Tibial artery (tissue), 4 donors: ENCODE results near the gene CILP2.

Source experiments
- DNase-seq, 2 donors: peaks; one replicate each; pipeline ENCODE4 v3.0.0-alpha.2; 2019
- H3K27ac ChIP-seq, 2 donors: fragments of 200-600 bp; sonication (generic) in 1 of 2; 1 replicate in 1 of 2; 2 replicates in 1 of 2; pipeline ENCODE4 v1.5.1; 2018 to 2019; ENCODE audit warnings: mild to moderate bottlenecking in 1 of 2
- H3K27me3 ChIP-seq, 2 donors: fragments of 200-600 bp; sonication (generic) in 1 of 2; one replicate each; pipeline versions ENCODE4 v1.5.1 to v1.6.0; 2016 to 2019
- H3K36me3 ChIP-seq, 3 donors: fragments of 200-600 bp; sonication (generic) in 2 of 3; one replicate each; pipeline ENCODE4 v1.5.1; 2016 to 2019; ENCODE audit warnings: mild to moderate bottlenecking in 2 of 3
- H3K4me1 ChIP-seq, 4 donors: fragments of 200-600 bp; sonication (generic) in 2 of 4; 1 replicate in 3 of 4; 2 replicates in 1 of 4; pipeline ENCODE4 v1.5.1; 2016 to 2019
- H3K4me3 ChIP-seq, 2 donors: fragments of 200-600 bp; sonication (generic) in 1 of 2; 1 replicate in 1 of 2; 2 replicates in 1 of 2; pipeline ENCODE4 v1.5.1; 2018 to 2019; ENCODE audit warnings: mild to moderate bottlenecking in 2 of 2
- H3K9me3 ChIP-seq, 3 donors: fragments of 200-600 bp; sonication (generic) in 1 of 3; one replicate each; pipeline ENCODE4 v1.5.1; 2016 to 2019
- CTCF ChIP-seq, 2 experiments: fragments of 200-600 bp in 1 of 2; fragments of 450-650 bp in 1 of 2; IDR thresholded peaks; one replicate each; pipeline ENCODE4 v1.5.1; 2017 to 2019; ENCODE audit warnings: antibody characterized with exemption in 2 of 2, mild to moderate bottlenecking in 1 of 2, moderate library complexity in 1 of 2
- intact Hi-C: fragments of 100-400 bp; cut with DNase I; formaldehyde crosslinking; loops from one replicate; pipeline ENCODE4 v1.15.0; 2023; ENCODE audit warnings: low total_unique reads

CILP2 gene

DNA sequence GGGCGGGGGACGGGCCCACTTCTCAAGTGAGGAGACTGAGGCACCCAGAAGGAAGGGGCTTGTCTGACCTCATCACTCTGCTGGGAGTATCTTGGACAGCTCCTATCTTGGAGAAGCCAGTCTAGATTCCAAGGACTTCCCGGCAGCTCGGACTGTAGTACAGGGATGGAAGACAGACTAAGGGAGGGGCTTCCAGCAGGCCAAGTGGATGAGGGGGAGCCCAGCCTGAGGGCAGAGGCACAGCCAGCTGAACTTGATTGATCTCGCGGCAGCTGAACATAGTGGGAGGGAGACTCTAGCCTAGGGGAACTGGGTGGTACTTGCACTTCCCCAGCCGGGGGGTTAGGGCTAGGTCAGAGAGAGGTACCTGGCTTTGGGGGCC lies 711 bp downstream of the CILP2 start:
- no peak overlapping the region for H3K4me3 ChIP-seq
- peaks cover 0 to 62% of the 10 kb centered on the region in 2 donors for H3K27me3 ChIP-seq
- no peak for TF ChIP-seq CTCF (IDR thresholded peaks at IDR 0.05)
- no peaks in the 10 kb centered on the region for H3K9me3 ChIP-seq
- H3K36me3 ChIP-seq: peaks cover 0 to 7% (median 0%) of the 10 kb centered on the region in 3 donors
- no peak for DNase-seq
- no peak overlapping the region for H3K27ac ChIP-seq
- peaks cover 0 to 39% (median 29%) of the 10 kb centered on the region in 4 donors for H3K4me1 ChIP-seq
- intact Hi-C loops: loop anchor here (10.0 kb wide), 1 partner anchor 416 kb away; no protein-coding TSS in a partner anchor

DNA sequence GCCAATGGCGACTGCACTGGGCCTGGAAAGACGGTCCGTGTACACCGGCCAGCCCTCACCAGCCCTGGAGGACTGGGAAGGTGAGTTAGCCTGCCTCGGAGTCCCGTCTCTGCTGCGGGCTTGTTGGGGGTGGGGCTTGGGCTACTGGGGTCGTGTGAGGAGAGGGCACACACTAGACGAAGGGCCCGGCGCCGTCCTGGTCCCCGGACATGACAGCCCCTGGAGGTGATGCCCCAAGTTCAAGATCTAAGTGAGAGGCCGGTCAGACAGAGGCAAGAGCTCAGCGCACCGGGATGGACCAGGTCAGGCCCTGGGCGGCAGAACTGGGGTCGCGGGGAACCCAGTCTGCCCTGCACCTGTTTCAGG lies 1.6 kb downstream of the CILP2 start:
- H3K4me3 ChIP-seq: no peak overlapping the region
- intact Hi-C loops: loop anchor here (10.0 kb wide), 1 partner anchor 415 kb away; no protein-coding TSS in a partner anchor
- no peak for DNase-seq
- peaks cover 0 to 71% of the 10 kb centered on the region in 2 donors for H3K27me3 ChIP-seq
- H3K4me1 ChIP-seq: peaks cover 0 to 39% (median 29%) of the 10 kb centered on the region in 4 donors
- H3K36me3 ChIP-seq: peaks cover 0 to 7% (median 0%) of the 10 kb centered on the region in 3 donors
- no peak overlapping the region for H3K27ac ChIP-seq
- no peak for TF ChIP-seq CTCF (IDR thresholded peaks at IDR 0.05)
- no peaks in the 10 kb centered on the region for H3K9me3 ChIP-seq

DNA sequence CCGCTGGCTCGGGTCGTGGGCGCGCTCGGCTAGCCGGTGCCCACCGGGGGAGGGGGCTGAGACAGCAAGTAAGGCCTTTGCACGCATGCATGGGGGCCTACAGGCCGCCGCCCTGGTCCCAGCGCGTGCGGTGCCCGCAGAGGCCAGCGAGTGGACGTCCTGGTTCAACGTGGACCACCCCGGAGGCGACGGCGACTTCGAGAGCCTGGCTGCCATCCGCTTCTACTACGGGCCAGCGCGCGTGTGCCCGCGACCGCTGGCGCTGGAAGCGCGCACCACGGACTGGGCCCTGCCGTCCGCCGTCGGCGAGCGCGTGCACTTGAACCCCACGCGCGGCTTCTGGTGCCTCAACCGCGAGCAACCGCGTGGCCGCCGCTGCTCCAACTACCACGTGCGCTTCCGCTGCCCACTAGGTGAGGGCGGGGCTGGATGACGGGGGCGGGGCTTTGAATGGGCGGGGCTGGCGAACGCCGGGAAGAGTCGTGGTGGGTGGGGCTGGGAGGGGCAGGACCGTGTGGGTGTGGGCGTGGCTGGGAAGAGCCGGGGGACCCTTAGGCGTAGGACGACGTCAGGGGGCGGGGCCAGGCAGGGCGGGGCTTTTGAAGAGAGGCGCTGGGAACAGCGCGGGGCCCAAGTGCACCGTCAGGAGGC lies 2.1 kb downstream of the CILP2 start:
- peak overlapping the region in 1 of 2 donors; percentile 20 for H3K4me3 ChIP-seq
- DNase-seq: no peak
- no peak for TF ChIP-seq CTCF (IDR thresholded peaks at IDR 0.05)
- intact Hi-C loops: no loop called here
- H3K9me3 ChIP-seq: no peaks in the 10 kb centered on the region
- peaks cover 0 to 39% (median 29%) of the 10 kb centered on the region in 4 donors for H3K4me1 ChIP-seq
- peaks cover 0 to 76% of the 10 kb centered on the region in 2 donors for H3K27me3 ChIP-seq
- H3K27ac ChIP-seq: no peak overlapping the region
- peaks cover 0 to 7% (median 0%) of the 10 kb centered on the region in 3 donors for H3K36me3 ChIP-seq

GRCh38 chr19:19540715-19541515 lies 2.9 kb downstream of the CILP2 start:
- H3K4me3 ChIP-seq: peak overlapping the region in 1 of 2 donors; percentile 20
- H3K36me3 ChIP-seq: no peaks in the 10 kb centered on the region
- H3K27me3 ChIP-seq: peaks cover 0 to 84% of the 10 kb centered on the region in 2 donors
- H3K9me3 ChIP-seq: no peaks in the 10 kb centered on the region
- H3K4me1 ChIP-seq: peaks cover 0 to 39% (median 29%) of the 10 kb centered on the region in 4 donors
- DNase-seq: no peak
- TF ChIP-seq CTCF (IDR thresholded peaks at IDR 0.05): no peak
- H3K27ac ChIP-seq: no peak overlapping the region
- intact Hi-C loops: no loop called here

DNA sequence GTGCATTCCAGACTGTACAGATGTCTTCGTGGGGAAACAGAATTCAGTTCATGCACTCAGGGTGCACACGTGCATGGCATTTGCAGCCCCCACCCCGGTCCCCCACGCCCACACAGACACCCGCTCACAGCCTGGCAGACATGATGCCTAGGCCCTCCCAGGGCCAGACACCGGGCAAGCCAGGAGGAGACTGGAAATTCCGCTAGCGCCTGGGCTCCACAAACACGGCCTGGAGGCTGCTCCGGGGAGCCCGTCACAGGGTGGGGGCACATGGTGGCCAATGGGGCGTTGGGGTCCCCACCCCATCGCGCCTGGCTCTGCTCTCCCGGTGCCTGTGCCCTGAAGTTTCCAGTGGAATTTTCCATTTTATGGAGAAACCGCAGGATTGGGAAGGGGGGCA lies 3.6 kb downstream of the CILP2 start:
- Histone ChIP-seq H3K4me3 (no peak overlapping the region), H3K27ac (no peak overlapping the region), H3K36me3 (no peaks in the 10 kb centered on the region), H3K4me1 (peaks cover 0 to 40% (median 29%) of the 10 kb centered on the region in 4 donors), H3K9me3 (no peaks in the 10 kb centered on the region), H3K27me3 (peaks cover 0 to 91% of the 10 kb centered on the region in 2 donors)
- intact Hi-C loops: no loop called here
- TF ChIP-seq CTCF (IDR thresholded peaks at IDR 0.05): no peak
- no peak for DNase-seq
